Activated T-cell treated with anti-CD3 and anti-CD28 coated beads, Interleukin-2, amount 50 U/mL, for 48 hours (primary cell): ENCODE data around the gene NPAS1.
"Not testable (repeated sequence)": the region's sequence is repeated elsewhere in the genome, so short reads cannot be mapped to it uniquely, and the experiment has no call there.

Experiments
- DNase-seq, 2 experiments: peaks; one replicate each; pipeline ENCODE4 v3.0.0-alpha.2; 2020

The NPAS1 gene

GRCh38 chr19:47049307-47049700 lies 29.7 kb downstream of the NPAS1 start:
- DNase-seq: no peak

- not testable (repeated sequence) for DNase-seq
Measured at GRCh38 chr19:47050562-47050961, 30.9 kb downstream of the NPAS1 start.

- DNase-seq: no peak
Measured at GRCh38 chr19:47056411-47056810, 36.8 kb downstream of the NPAS1 start.

GRCh38 chr19:47057328-47057727 lies 37.7 kb downstream of the NPAS1 start:
- DNase-seq: no peak

- DNase-seq: no peak
Measured at GRCh38 chr19:47058621-47059022, 39.0 kb downstream of the NPAS1 start.

- DNase-seq: no peak
Measured at GRCh38 chr19:47063874-47064273, 44.2 kb downstream of the NPAS1 start.

GRCh38 chr19:47065242-47065641 lies 45.6 kb downstream of the NPAS1 start:
- no peak for DNase-seq

- DNase-seq: no peak
Measured at GRCh38 chr19:47066376-47067214, 47.0 kb downstream of the NPAS1 start.

- DNase-seq: no peak
Measured at GRCh38 chr19:47067215-47067847, 47.7 kb downstream of the NPAS1 start.

GRCh38 chr19:47068246-47068645 lies 48.6 kb downstream of the NPAS1 start:
- DNase-seq: no peak

- DNase-seq: no peak
Measured at GRCh38 chr19:47068876-47069406, 49.3 kb downstream of the NPAS1 start.

- no peak for DNase-seq
Measured at GRCh38 chr19:47069795-47070194, 50.2 kb downstream of the NPAS1 start.

GRCh38 chr19:47070756-47071155 lies 51.1 kb downstream of the NPAS1 start:
- no peak for DNase-seq

- DNase-seq: no peak
Measured at GRCh38 chr19:47071731-47072130, 52.1 kb downstream of the NPAS1 start.

- no peak for DNase-seq
Measured at GRCh38 chr19:47072323-47072722, 52.7 kb downstream of the NPAS1 start.

GRCh38 chr19:47073574-47073973 lies 53.9 kb downstream of the NPAS1 start:
- no peak for DNase-seq

- DNase-seq: no peak
Measured at GRCh38 chr19:47074621-47075020, 55.0 kb downstream of the NPAS1 start.

GRCh38 chr19:47075179-47075810 lies 55.7 kb downstream of the NPAS1 start:
- DNase-seq: no peak

GRCh38 chr19:47075941-47076340 lies 56.3 kb downstream of the NPAS1 start:
- DNase-seq: no peak

GRCh38 chr19:47078351-47078750 lies 58.7 kb downstream of the NPAS1 start:
- DNase-seq: not testable (repeated sequence)

- no peak for DNase-seq
Measured at GRCh38 chr19:47081095-47081494, 61.5 kb downstream of the NPAS1 start.

- no peak for DNase-seq
Measured at GRCh38 chr19:47082493-47082892, 62.9 kb downstream of the NPAS1 start.

- DNase-seq: no peak
Measured at GRCh38 chr19:47084879-47085439, 65.3 kb downstream of the NPAS1 start.
